GM23338 (cell line): ENCODE data around the gene JKAMP. TPM values are rescaled to one million over a fixed set of nuclear protein-coding genes. Genes with fewer than 3 reads are reported as not detected.

Experiments used
- ATAC-seq: fragments of 200-7000 bp; cut with Tn5 transposase; 3 replicates; pipeline ENCODE4 v1.9.1; 2020
- DNase-seq: peaks from one replicate; pipeline ENCODE4 v3.0.0-alpha.2; 2015; ENCODE audit warnings: low spot score
- H2AFZ ChIP-seq: fragments of 200-600 bp; sonication (generic); 2 replicates; pipeline ENCODE4 v1.8.0; 2016; ENCODE audit warnings: antibody characterized with exemption, mild to moderate bottlenecking, moderate library complexity
- H3F3A ChIP-seq: fragments of 200-600 bp; sonication (generic); replicated peaks from 2 replicates; pipeline ENCODE4 v1.8.0; 2017; ENCODE audit warnings: antibody characterized with exemption, mixed run types, low read depth
- H3K27ac ChIP-seq: fragments of 200-600 bp; sonication (generic); 2 replicates; pipeline ENCODE4 v1.6.1; 2016; ENCODE audit warnings: low read depth
- H3K27me3 ChIP-seq: fragments of 200-600 bp; sonication (generic); 2 replicates; pipeline ENCODE4 v1.8.0; 2016; ENCODE audit warnings: mild to moderate bottlenecking, mixed run types, moderate library complexity; ENCODE audit not compliant: insufficient read depth
- H3K36me3 ChIP-seq: fragments of 200-600 bp; sonication (generic); 2 replicates; pipeline ENCODE4 v1.8.0; 2016; ENCODE audit warnings: mild to moderate bottlenecking; ENCODE audit not compliant: insufficient read depth
- H3K4me1 ChIP-seq: fragments of 200-600 bp; sonication (generic); 2 replicates; pipeline ENCODE4 v1.8.0; 2016; ENCODE audit warnings: mild to moderate bottlenecking, moderate library complexity; ENCODE audit not compliant: insufficient read depth
- H3K4me2 ChIP-seq: fragments of 200-600 bp; sonication (generic); 2 replicates; pipeline ENCODE4 v1.7.1; 2017; ENCODE audit warnings: mixed run types
- H3K4me3 ChIP-seq: fragments of 200-600 bp; sonication (generic); 2 replicates; pipeline ENCODE4 v1.6.1; 2016; ENCODE audit warnings: mixed run types
- H3K79me2 ChIP-seq: fragments of 200-600 bp; sonication (generic); replicated peaks from 2 replicates; pipeline ENCODE4 v1.8.0; 2017; ENCODE audit warnings: mild to moderate bottlenecking; ENCODE audit not compliant: insufficient read depth
- H3K9me2 ChIP-seq: fragments of 200-600 bp; sonication (generic); 2 replicates; pipeline ENCODE4 v1.8.0; 2017; ENCODE audit not compliant: insufficient read depth
- H4K20me1 ChIP-seq: fragments of 200-600 bp; sonication (generic); replicated peaks from 2 replicates; pipeline ENCODE4 v1.8.0; 2017; ENCODE audit warnings: mild to moderate bottlenecking; ENCODE audit not compliant: insufficient read depth
- H3K27ac Mint-ChIP-seq: 2 replicates; pipeline ENCODE4 v1.8.0; 2020; ENCODE audit warnings: inconsistent platforms, mild to moderate bottlenecking, moderate library complexity, mixed read lengths
- H3K27me3 Mint-ChIP-seq: 3 replicates; pipeline ENCODE4 v1.8.0; 2022; ENCODE audit warnings: low read depth, mild to moderate bottlenecking, moderate library complexity, mixed read lengths, inconsistent platforms; ENCODE audit not compliant: insufficient read depth, poor library complexity
- H3K36me3 Mint-ChIP-seq: 3 replicates; pipeline ENCODE4 v1.8.0; 2021; ENCODE audit warnings: low read depth, mild to moderate bottlenecking, inconsistent platforms, moderate library complexity, mixed read lengths
- H3K4me1 Mint-ChIP-seq: 3 replicates; pipeline ENCODE4 v1.8.0; 2020; ENCODE audit warnings: mild to moderate bottlenecking, inconsistent platforms, mixed read lengths
- H3K4me3 Mint-ChIP-seq: 3 replicates; pipeline ENCODE4 v1.8.0; 2021; ENCODE audit warnings: moderate library complexity, mild to moderate bottlenecking, inconsistent platforms, mixed read lengths
- H3K9me3 Mint-ChIP-seq: 3 replicates; pipeline ENCODE4 v1.8.0; 2020; ENCODE audit warnings: moderate library complexity, mild to moderate bottlenecking, inconsistent platforms, mixed read lengths
- CREB1 ChIP-seq: fragments of 250-450 bp; sonication (Bioruptor Pico); IDR thresholded peaks from 2 replicates; pipeline ENCODE4 v1.5.0; 2020; ENCODE audit warnings: low read depth, mild to moderate bottlenecking, moderate library complexity
- CTCF ChIP-seq, 2 experiments: fragments of 200-600 bp in 1 of 2; sonication (generic) in 1 of 2; conservative IDR thresholded peaks; 2 replicates each; pipeline versions ENCODE4 v1.5.1 to v1.6.1; 2016 to 2017; ENCODE audit warnings: antibody characterized with exemption in 2 of 2, low read depth in 2 of 2, mild to moderate bottlenecking in 2 of 2, moderate library complexity in 1 of 2
- ETS1 ChIP-seq: IDR thresholded peaks from 2 replicates; pipeline ENCODE4 v1.6.1; 2016; ENCODE audit warnings: antibody characterized with exemption
- EZH2 ChIP-seq: fragments of 200-600 bp; sonication (generic); IDR thresholded peaks from one replicate; pipeline ENCODE4 v1.8.0; 2017; ENCODE audit warnings: antibody characterized with exemption, mild to moderate bottlenecking, low read depth; ENCODE audit not compliant: unreplicated experiment
- EZH2phosphoT487 ChIP-seq: fragments of 200-600 bp; sonication (generic); IDR thresholded peaks from one replicate; pipeline ENCODE4 v1.8.1; 2018; ENCODE audit warnings: antibody characterized with exemption; ENCODE audit not compliant: unreplicated experiment
- NANOG ChIP-seq: IDR thresholded peaks from 2 replicates; pipeline ENCODE4 v1.6.1; 2016; ENCODE audit warnings: antibody characterized with exemption, borderline replicate concordance
- POLR2AphosphoS5 ChIP-seq: IDR thresholded peaks from 2 replicates; pipeline ENCODE4 v1.6.1; 2016; ENCODE audit warnings: antibody characterized with exemption, low read depth
- ZNF114 ChIP-seq: fragments of 250-450 bp; sonication (Bioruptor Pico); IDR thresholded peaks from 2 replicates; pipeline ENCODE4 v1.5.0; 2020; ENCODE audit warnings: mild to moderate bottlenecking, moderate library complexity
- polyA plus RNA-seq: library from polyadenylated mRNA; unstranded; fragments of >200 nt; fragmentation: Nextera tagmentation; extraction: Ambion mirVana; gene quantifications from 2 replicates; pipeline ENCODE4 v1.2.1, GENCODE V29; 2016
- total RNA-seq: library from RNA; depleted of rRNA; stranded (reverse); fragments of >200 nt; shearing (Covaris generic); gene quantifications from 2 replicates; pipeline ENCODE4 v1.2.3, GENCODE V29; 2014
- TF ChIP-seq, protein P1 (sequence below): IDR thresholded peaks from one replicate; pipeline ENCODE4 v1.6.1; 2018; ENCODE audit warnings: antibody characterized with exemption; ENCODE audit not compliant: unreplicated experiment

Gene JKAMP
- total and polyA plus RNA-seq, 2 experiments from 2014 or later = 31.6 to 66.8 TPM

- H3K4me3 Mint-ChIP-seq = peak overlapping the region; percentile 81
- H4K20me1 ChIP-seq = peaks cover 14% of the 10 kb centered on the region
- ATAC-seq (peak; percentile 74), DNase-seq (peak; percentile 70)
- H3F3A ChIP-seq = no peaks in the 10 kb centered on the region; the same call in 1 of the 2 replicates
- H3K4me1 ChIP-seq = peaks cover 9% of the 10 kb centered on the region
- peak overlapping the region; percentile 77 for H3K4me3 ChIP-seq
- H2AFZ ChIP-seq = peak overlapping the region; percentile 95
- H3K9me3 Mint-ChIP-seq = no peaks in the 10 kb centered on the region
- no peaks in the 10 kb centered on the region for H3K79me2 ChIP-seq
- no peak overlapping the region for H3K27ac ChIP-seq
- H3K27ac Mint-ChIP-seq = no peak overlapping the region
- H3K9me2 ChIP-seq = no peaks in the 10 kb centered on the region
- peak overlapping the region; percentile 92 for H3K4me2 ChIP-seq
- no peaks in the 10 kb centered on the region for H3K36me3 Mint-ChIP-seq
- H3K27me3 Mint-ChIP-seq = peaks cover 21% of the 10 kb centered on the region
- H3K27me3 ChIP-seq = peaks cover 38% of the 10 kb centered on the region
- H3K4me1 Mint-ChIP-seq = peaks cover 10% of the 10 kb centered on the region
- TF ChIP-seq POLR2AphosphoS5 = no peak
- TF ChIP-seq NANOG = no peak
- no peak for TF ChIP-seq CREB1 (CRISPR knock-in tag)
- TF ChIP-seq EZH2 = no peak
- no peak for TF ChIP-seq ZNF114
- TF ChIP-seq CTCF (conservative IDR thresholded peaks at IDR 0.05; ENCODE audit: low read depth in 2 of 2) = no peak
- TF ChIP-seq, protein P1, sequence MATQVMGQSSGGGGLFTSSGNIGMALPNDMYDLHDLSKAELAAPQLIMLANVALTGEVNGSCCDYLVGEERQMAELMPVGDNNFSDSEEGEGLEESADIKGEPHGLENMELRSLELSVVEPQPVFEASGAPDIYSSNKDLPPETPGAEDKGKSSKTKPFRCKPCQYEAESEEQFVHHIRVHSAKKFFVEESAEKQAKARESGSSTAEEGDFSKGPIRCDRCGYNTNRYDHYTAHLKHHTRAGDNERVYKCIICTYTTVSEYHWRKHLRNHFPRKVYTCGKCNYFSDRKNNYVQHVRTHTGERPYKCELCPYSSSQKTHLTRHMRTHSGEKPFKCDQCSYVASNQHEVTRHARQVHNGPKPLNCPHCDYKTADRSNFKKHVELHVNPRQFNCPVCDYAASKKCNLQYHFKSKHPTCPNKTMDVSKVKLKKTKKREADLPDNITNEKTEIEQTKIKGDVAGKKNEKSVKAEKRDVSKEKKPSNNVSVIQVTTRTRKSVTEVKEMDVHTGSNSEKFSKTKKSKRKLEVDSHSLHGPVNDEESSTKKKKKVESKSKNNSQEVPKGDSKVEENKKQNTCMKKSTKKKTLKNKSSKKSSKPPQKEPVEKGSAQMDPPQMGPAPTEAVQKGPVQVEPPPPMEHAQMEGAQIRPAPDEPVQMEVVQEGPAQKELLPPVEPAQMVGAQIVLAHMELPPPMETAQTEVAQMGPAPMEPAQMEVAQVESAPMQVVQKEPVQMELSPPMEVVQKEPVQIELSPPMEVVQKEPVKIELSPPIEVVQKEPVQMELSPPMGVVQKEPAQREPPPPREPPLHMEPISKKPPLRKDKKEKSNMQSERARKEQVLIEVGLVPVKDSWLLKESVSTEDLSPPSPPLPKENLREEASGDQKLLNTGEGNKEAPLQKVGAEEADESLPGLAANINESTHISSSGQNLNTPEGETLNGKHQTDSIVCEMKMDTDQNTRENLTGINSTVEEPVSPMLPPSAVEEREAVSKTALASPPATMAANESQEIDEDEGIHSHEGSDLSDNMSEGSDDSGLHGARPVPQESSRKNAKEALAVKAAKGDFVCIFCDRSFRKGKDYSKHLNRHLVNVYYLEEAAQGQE = no peak
- no peak for TF ChIP-seq ETS1
- TF ChIP-seq EZH2phosphoT487 = no peak
- no peaks in the 10 kb centered on the region for H3K36me3 ChIP-seq
Measured at GRCh38 chr14:59464486-59465315, 19.6 kb upstream of the JKAMP start.
